GF-D8 (cell line): ENCODE data around the gene PAWR.
"Not testable (repeated sequence)": the region's sequence is repeated elsewhere in the genome, so short reads cannot be mapped to it uniquely, and the experiment has no call there.

Experiments
- DNase-seq: peaks from one replicate; lab custom pipeline; 2025; lab: John Stamatoyannopoulos, UW

PAWR gene

DNA sequence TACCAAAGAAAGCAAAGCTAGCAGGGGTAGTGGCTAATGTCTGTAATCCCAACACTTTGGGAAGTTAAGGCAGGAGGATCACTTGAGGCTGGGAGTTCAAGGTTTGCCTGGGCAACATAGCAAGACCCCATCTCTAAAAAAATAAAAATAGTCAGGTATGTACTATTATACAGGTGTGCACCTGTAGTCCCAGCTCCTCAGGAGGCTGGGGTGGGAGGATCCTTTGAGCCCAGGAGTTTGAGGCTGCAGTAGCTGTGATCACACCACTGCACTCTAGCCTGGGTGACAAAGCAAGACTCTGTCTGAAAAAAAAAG is 142.2 kb downstream of the PAWR start:
- no peak for DNase-seq

GRCh38 chr12:79547735-79548609 is 142.8 kb downstream of the PAWR start:
- DNase-seq: no peak

- DNase-seq: no peak
Observed at GRCh38 chr12:79547044-79547734, 143.6 kb downstream of the PAWR start.

GRCh38 chr12:79546466-79547043 is 144.2 kb downstream of the PAWR start:
- no peak for DNase-seq

- not testable (repeated sequence) for DNase-seq
Observed at GRCh38 chr12:79544439-79544838, 146.3 kb downstream of the PAWR start.

DNA sequence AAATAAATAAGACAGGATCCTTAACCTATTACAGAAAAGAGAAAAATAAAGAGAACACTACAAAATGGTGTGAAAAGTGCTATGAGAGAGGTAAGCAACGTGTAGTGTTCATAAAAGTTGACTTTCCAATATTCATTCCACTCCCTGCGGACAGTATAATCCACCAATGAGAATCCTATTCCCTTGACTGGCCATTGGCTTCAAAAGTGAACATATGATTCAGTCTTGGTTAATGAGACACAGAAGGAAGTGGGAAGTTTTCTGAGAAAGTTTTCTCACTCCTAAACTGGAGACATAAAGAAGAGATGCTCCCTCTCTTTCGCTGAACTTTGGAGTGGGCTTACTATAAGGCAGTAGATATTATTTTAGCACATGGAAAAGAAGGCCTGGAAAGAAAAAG is 153.1 kb downstream of the PAWR start:
- no peak for DNase-seq

DNA sequence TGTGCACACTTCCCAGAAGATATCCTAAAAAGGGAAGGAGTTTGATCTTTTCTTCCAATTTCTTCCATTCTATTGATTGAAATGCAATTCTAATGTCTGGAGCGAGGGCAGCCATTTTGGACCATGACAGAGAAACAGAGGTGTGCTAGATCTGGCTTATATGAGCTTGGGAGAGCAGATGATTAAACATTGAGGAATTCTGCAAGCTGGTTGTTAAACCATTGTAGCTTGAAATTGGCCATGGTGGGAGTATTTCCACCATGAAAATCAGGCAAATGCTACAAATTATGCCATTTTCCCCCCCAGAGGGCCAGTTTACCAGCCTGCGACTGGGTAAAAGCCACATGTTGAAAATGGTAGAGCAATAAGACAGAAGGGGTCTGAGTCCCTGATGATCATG is 155.0 kb downstream of the PAWR start:
- no peak for DNase-seq
